Measurements from ENCODE around the gene LRRC49. TPM values are rescaled to one million over a fixed set of nuclear protein-coding genes. Genes with fewer than 3 reads are reported as not detected.
"Not testable (repeated sequence)": the region's sequence is repeated elsewhere in the genome, so short reads cannot be mapped to it uniquely, and the experiment has no call there.

LRRC49 gene
- total RNA-seq (2014; rRNA removed; shearing (Covaris generic); ENCODE audit: low replicate concordance): 8.4 and 8.5 TPM in 2 replicates

GRCh38 chr15:70892002-70892911 is at the start of gene LRRC49, which contains the start of gene THAP10:
TSS of gene LRRC49 (plus strand) at chr15:70892826. CDS start at chr15:70892895, 69 bp downstream.
TSS of gene THAP10 (minus strand) at chr15:70892433. CDS start at chr15:70892272, 161 bp downstream.
- in situ Hi-C loops (cut with HindIII; ENCODE audit: low pct_unique_long_range_greater_than_20kb, low sequenced_read_pairs): no loop called here
- DNase-seq (ENCODE audit: low read depth): peak; percentile 96

GRCh38 chr15:70845602-70846360 is 46.8 kb upstream of the LRRC49 start:
- DNase-seq (ENCODE audit: low read depth): no peak
- in situ Hi-C loops (cut with HindIII; ENCODE audit: low pct_unique_long_range_greater_than_20kb, low sequenced_read_pairs): no loop called here

GRCh38 chr15:70851889-70852288 is 40.7 kb upstream of the LRRC49 start:
- in situ Hi-C loops (cut with HindIII; ENCODE audit: low pct_unique_long_range_greater_than_20kb, low sequenced_read_pairs): no loop called here
- no peak for DNase-seq (ENCODE audit: low read depth)

- in situ Hi-C loops (cut with HindIII; ENCODE audit: low pct_unique_long_range_greater_than_20kb, low sequenced_read_pairs): no loop called here
- DNase-seq (ENCODE audit: low read depth): no peak
Observed at GRCh38 chr15:70852501-70853317, 39.9 kb upstream of the LRRC49 start.

GRCh38 chr15:70853318-70853972 is 39.2 kb upstream of the LRRC49 start:
- peak; percentile 50 for DNase-seq (ENCODE audit: low read depth)
- in situ Hi-C loops (cut with HindIII; ENCODE audit: low pct_unique_long_range_greater_than_20kb, low sequenced_read_pairs): no loop called here

DNA sequence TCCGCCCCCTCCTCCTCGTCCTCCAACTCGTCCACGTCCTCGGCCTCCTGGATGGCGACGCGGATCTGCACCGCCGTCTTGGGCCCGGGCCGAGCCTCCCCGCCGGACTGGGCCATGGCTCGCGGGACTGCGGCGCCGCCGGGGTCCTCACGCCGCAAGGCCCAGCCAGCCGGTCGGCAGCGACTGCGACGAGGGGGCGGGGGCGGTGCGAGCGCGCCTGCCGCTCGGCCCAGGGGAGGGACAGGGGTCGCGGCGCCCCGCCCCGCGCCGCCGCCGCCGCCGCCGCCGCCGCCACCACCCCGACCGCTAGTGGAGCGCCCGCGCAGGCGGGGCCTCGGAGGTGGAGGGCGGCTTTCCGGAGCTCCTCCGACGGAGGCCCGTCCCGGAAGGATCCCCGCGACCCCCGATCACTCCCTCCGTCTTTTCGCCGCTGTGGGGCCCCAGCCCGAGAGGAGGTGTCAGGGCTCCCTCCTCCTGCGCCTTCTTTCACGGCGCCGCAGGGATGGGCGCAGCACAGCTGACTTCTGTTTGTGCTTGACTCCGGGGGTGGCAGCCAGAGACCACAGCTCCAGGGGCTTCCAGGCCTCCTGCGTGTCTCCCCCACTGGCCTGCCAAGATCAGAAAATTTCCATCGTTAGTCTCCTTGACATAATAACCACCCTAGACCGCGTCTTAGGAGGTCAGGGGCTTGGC is 38.5 kb upstream of the LRRC49 start, which contains the start of gene LARP6:
Gene LARP6, minus strand, starts transcription at position 185 of the 693 bp plus-strand sequence. Its CDS starts 69 bp downstream, at position 116.
- peak; percentile 54 for DNase-seq (ENCODE audit: low read depth)
- in situ Hi-C loops (cut with HindIII; ENCODE audit: low pct_unique_long_range_greater_than_20kb, low sequenced_read_pairs): no loop called here

DNA sequence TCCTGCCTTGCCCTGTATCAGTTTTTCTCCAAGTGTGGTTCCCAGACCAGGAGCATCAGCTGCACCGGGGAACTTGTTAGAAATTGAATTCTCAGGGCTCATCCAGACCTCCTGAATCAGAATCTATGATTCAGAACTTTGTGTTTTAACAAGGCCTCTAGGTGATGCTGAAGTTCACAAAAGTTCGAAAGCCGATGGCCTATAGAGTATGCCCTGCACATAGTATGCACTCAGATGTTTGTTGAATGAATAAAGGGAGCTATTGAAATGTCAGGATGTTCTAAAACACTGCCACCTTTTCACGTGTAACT is 38.0 kb upstream of the LRRC49 start:
- in situ Hi-C loops (cut with HindIII; ENCODE audit: low pct_unique_long_range_greater_than_20kb, low sequenced_read_pairs): no loop called here
- DNase-seq (ENCODE audit: low read depth): peak; percentile 36

DNA sequence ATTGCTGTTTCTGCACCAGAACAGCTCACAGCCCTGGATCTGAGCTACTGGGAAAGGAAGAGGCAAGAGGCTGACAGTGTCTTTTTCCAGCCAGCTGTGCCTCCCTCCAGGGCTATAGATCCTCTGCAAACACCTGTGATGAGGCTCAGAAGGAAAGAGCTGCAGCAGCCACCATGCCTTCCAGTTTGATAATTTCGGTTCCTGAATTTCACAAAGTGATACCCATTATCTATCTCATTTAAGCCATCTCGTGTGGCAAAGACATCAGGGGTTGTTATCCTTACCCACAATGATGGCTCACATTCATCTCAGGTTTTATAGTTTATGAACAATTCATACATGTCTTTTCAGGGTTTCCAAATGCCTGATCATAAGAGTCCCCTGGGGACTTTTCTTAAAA is 36.9 kb upstream of the LRRC49 start:
- DNase-seq (ENCODE audit: low read depth): no peak
- in situ Hi-C loops (cut with HindIII; ENCODE audit: low pct_unique_long_range_greater_than_20kb, low sequenced_read_pairs): no loop called here

DNA sequence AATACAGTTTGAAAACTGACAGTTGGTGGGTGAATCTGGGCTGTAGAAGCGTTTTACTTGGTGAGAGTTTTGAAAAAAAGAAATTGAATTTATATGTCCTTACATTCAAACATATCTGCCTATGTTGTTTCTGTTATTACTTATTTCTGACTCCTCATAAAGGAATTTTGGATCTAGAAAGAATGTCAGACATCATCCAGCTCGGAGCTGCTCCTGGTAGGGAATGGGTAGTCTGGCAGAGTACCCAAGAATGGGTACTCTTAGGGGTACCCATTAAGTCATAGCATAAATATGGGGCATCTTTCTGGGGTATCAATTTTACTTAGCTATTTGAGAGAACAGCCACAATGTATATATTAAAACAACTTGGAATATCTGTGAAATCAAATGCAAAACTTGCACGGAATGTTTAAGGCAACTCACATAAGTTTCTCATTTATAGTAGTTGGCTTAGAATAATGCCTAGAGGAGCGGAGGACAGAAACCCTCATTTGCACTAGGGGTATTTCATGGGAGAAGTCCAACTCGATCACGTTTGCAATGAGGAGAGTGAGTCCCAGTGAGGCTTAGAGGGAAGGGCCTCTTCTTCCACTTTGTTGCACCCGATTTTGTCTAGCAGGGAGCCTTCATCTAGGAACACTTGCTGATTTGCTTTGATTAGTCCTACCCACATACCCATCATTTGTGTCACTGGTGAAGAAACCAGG is 36.3 kb upstream of the LRRC49 start:
- in situ Hi-C loops (cut with HindIII; ENCODE audit: low pct_unique_long_range_greater_than_20kb, low sequenced_read_pairs): no loop called here
- DNase-seq (ENCODE audit: low read depth): no peak

GRCh38 chr15:70856884-70857561 is 35.6 kb upstream of the LRRC49 start:
- in situ Hi-C loops (cut with HindIII; ENCODE audit: low pct_unique_long_range_greater_than_20kb, low sequenced_read_pairs): no loop called here
- DNase-seq (ENCODE audit: low read depth): peak; percentile 67

- in situ Hi-C loops (cut with HindIII; ENCODE audit: low pct_unique_long_range_greater_than_20kb, low sequenced_read_pairs): no loop called here
- no peak for DNase-seq (ENCODE audit: low read depth)
Observed at GRCh38 chr15:70857562-70858285, 34.9 kb upstream of the LRRC49 start.

DNA sequence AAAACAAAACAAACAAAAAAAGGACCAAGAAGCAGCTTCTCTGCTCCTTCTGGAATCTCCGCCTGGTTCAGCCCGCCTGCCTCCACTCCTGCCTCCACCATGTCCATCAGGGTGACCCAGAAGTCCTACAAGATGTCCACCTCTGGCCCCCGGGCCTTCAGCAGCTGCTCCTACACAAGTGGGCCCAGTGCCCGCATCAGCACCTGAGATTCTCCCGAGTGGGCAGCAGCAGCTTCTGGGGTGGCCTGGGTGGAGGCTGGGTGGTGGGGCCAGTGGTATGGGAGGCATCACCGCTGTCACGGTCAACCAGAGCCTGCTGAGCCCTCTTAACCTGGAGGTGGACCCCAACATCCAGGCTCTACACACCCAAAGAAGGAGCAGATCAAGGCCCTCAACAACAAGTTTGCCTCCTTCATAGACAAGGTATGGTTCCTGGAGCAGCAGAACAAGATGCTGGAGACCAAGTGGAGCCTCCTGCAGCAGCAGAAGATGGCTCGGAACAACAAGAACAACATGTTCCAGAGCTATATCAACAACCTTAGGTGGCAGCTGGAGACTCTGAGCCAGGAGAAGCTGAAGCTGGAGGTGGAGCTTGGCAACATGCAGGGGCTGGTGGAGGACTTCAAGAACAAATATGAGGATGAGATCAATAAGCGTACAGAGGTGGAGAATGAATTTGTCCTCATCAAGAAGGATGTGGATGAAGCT is 33.9 kb upstream of the LRRC49 start:
- in situ Hi-C loops (cut with HindIII; ENCODE audit: low pct_unique_long_range_greater_than_20kb, low sequenced_read_pairs): not testable (repeated sequence)

GRCh38 chr15:70859322-70859908 is 33.2 kb upstream of the LRRC49 start:
- no peak for DNase-seq (ENCODE audit: low read depth)
- in situ Hi-C loops (cut with HindIII; ENCODE audit: low pct_unique_long_range_greater_than_20kb, low sequenced_read_pairs): no loop called here

More for the DNA sequence above, 33.9 kb upstream of the LRRC49 start:
- not testable (repeated sequence) for DNase-seq (ENCODE audit: low read depth)

DNA sequence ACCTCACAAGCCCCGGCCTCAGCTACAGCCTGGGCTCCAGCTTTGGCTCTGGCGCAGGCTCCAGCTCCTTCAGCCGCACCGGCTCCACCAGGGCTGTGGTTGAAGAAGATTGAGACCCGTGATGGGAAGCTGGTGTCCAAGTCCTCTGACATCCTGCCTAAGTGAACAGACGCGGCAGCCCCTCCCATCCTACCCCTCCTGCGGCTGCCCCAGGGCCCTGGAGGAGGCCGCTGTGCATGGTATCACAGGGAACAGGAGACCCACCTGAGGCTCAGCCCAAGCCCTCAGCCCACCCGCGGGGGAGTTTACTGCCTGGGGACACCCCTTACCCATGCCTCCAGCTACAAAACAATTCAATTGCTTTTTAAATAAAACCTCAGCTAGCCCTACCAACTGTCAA is 32.6 kb upstream of the LRRC49 start:
- no peak for DNase-seq (ENCODE audit: low read depth)
- in situ Hi-C loops (cut with HindIII; ENCODE audit: low pct_unique_long_range_greater_than_20kb, low sequenced_read_pairs): no loop called here
